K562 (cell line): ENCODE results near the gene TRMT2A. TPM values are rescaled to one million over a fixed set of nuclear protein-coding genes. Genes with fewer than 3 reads are reported as not detected.

Experiments used
- CBFA2T3 ChIP-seq: fragments of 450-650 bp; IDR thresholded peaks from 2 replicates; pipeline ENCODE4 v1.6.1; 2017
- CHCHD3 ChIP-seq: fragments of 250-450 bp; sonication (Bioruptor Pico); IDR thresholded peaks from 2 replicates; pipeline ENCODE4 v2.1.2; 2022; ENCODE audit warnings: mild to moderate bottlenecking
- CHD1 ChIP-seq: fragments of 200-600 bp; sonication (generic); IDR thresholded peaks from one replicate; pipeline ENCODE4 v1.6.1; 2012; ENCODE audit warnings: mild to moderate bottlenecking, moderate library complexity, low read length, inconsistent platforms
- DMBX1 ChIP-seq: fragments of 250-450 bp; sonication (Bioruptor Pico); IDR thresholded peaks from 2 replicates; pipeline ENCODE4 v1.8.0; 2022; ENCODE audit warnings: inconsistent platforms, mild to moderate bottlenecking, moderate library complexity, borderline replicate concordance
- FIP1L1 ChIP-seq: fragments of 200-400 bp; formaldehyde crosslinking; IDR thresholded peaks from 2 replicates; pipeline ENCODE4 v1.6.1; 2018; ENCODE audit warnings: mild to moderate bottlenecking, low read depth, low read length; ENCODE audit not compliant: poor library complexity, severe bottlenecking
- GATA2 ChIP-seq: sonication (generic); formaldehyde crosslinking; IDR thresholded peaks from 2 replicates; pipeline ENCODE4 v1.4.0; 2020; ENCODE audit warnings: mild to moderate bottlenecking, missing genetic modification reagents
- LEF1 ChIP-seq: fragments of 450-650 bp; IDR thresholded peaks from 2 replicates; pipeline ENCODE4 v1.6.1; 2016; ENCODE audit warnings: mild to moderate bottlenecking
- MBD2 ChIP-seq: sonication (generic); IDR thresholded peaks from 2 replicates; pipeline ENCODE4 v1.6.1; 2016; ENCODE audit warnings: low read depth, borderline replicate concordance
- MCM2 ChIP-seq: fragments of 450-650 bp; IDR thresholded peaks from 2 replicates; pipeline ENCODE4 v1.6.1; 2017; ENCODE audit warnings: low read depth, mild to moderate bottlenecking
- MXI1 ChIP-seq: IDR thresholded peaks from 2 replicates; pipeline ENCODE4 v1.6.1; 2011; ENCODE audit warnings: low read depth, mild to moderate bottlenecking, improper control_type of control experiment, low read length
- PHTF2 ChIP-seq: fragments of 250-450 bp; sonication (Bioruptor Pico); IDR thresholded peaks from 2 replicates; pipeline ENCODE4 v1.5.0; 2021; ENCODE audit warnings: mild to moderate bottlenecking
- POLR2B ChIP-seq: fragments of 450-650 bp; IDR thresholded peaks from 2 replicates; pipeline ENCODE4 v1.6.1; 2018; ENCODE audit warnings: low read depth; ENCODE audit not compliant: partially characterized antibody
- PURB ChIP-seq: sonication (generic); formaldehyde crosslinking; IDR thresholded peaks from 2 replicates; pipeline ENCODE4 v1.9.0; 2021; ENCODE audit warnings: low read depth, mild to moderate bottlenecking, missing genetic modification reagents
- RBFOX2 ChIP-seq: fragments of 200-400 bp; formaldehyde crosslinking; IDR thresholded peaks from 2 replicates; pipeline ENCODE4 v1.6.1; 2017; ENCODE audit warnings: low read depth, mild to moderate bottlenecking, low read length, moderate library complexity
- RBM17 ChIP-seq: fragments of 200-400 bp; formaldehyde crosslinking; IDR thresholded peaks from 2 replicates; pipeline ENCODE4 v1.6.1; 2017; ENCODE audit warnings: low read depth, mild to moderate bottlenecking, low read length, borderline replicate concordance
- TEAD1 ChIP-seq, 2 experiments: fragments of 450-650 bp in 1 of 2; sonication (generic) in 1 of 2; formaldehyde crosslinking; IDR thresholded peaks; 2 replicates each; pipeline versions ENCODE4 v1.4.0 to v1.8.0; 2020 to 2022; ENCODE audit warnings: mild to moderate bottlenecking in 2 of 2, missing genetic modification reagents in 1 of 2
- polyA plus RNA-seq, 8 experiments: library from polyadenylated mRNA; depleted of rRNA in 4 of 8; stranded (reverse) in 5 of 8; unstranded in 3 of 8; fragments of >200 nt; fragmentation: Nextera tagmentation in 2 of 8; fragmentation: Illumina TruSeq in 1 of 8; extraction: Ambion mirVana in 2 of 8; extraction: Trizol in 1 of 8; gene quantifications; 2 replicates each; pipeline versions ENCODE4 v1.2.1 to v1.2.3, GENCODE V29; 2011 to 2014; ENCODE audit warnings: inconsistent platforms in 1 of 8, missing spikeins in 1 of 8
- total RNA-seq, 7 experiments: library from RNA; depleted of rRNA in 6 of 7; stranded (reverse); fragments of >200 nt in 6 of 7; fragmentation: Illumina TruSeq in 2 of 7; extraction: Trizol in 2 of 7; gene quantifications; 2 replicates each; pipeline versions ENCODE4 v1.2.1 to v1.2.3, GENCODE V29; 2011 to 2021; ENCODE audit warnings: low replicate concordance in 1 of 7
- TF ChIP-seq, protein P1 (sequence below): sonication (generic); formaldehyde crosslinking; IDR thresholded peaks from 2 replicates; pipeline ENCODE4 v1.8.0; 2022; ENCODE audit warnings: mild to moderate bottlenecking, missing genetic modification reagents
- TF ChIP-seq, protein P2 (sequence below): fragments of 250-450 bp; sonication (Bioruptor Pico); IDR thresholded peaks from 2 replicates; pipeline ENCODE4 v1.8.0; 2021; ENCODE audit warnings: mild to moderate bottlenecking, moderate library complexity
- TF ChIP-seq, protein P3 (sequence below): fragments of 450-650 bp; IDR thresholded peaks from 2 replicates; pipeline ENCODE4 v1.6.1; 2017; ENCODE audit warnings: mild to moderate bottlenecking, moderate library complexity
- TF ChIP-seq, protein P4 (sequence below): fragments of 250-450 bp; sonication (Bioruptor Pico); IDR thresholded peaks from 2 replicates; pipeline ENCODE4 v1.5.1; 2021; ENCODE audit warnings: mild to moderate bottlenecking

Gene TRMT2A
- total and polyA plus RNA-seq, 9 of the 15 experiments (the other 6 are each of a cell fraction or from before 2014, with no cell fraction given) = 1.6 to 265 (median 140) TPM

DNA sequence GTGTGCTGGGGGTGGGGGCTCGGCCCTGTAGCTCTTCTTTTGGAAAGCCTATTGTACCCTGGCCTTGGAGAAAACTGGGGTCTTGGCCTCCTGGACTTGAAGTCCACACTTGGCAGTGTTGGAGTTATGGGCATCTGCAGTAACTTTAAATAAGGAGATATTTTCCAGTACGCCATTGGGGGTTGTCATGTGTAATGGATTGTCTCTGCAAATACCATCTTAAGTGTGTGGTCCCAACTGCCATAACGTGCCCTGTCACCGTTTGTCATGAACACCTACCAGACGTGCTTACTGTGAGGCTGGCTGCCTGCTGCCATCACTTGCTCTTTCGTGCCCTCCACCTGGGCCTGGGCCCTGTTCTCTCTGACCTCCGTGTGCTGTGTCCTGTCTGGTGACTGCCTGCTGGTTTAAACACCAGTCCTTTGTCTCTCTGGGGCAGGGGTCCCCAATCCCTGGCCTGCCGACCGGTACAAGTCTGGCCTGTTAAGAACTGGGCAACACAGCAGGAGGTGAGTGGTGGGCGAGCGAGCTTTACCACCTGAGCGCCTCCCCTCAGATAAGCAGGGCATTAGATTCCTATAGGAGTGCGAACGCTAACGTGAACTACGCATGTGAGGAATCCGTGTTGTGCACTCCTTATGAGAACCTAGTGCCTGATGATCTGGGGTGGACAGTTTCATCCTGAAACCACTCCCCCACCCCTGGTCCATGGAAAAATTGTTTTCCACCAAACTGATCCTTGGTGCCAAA, 11.0 kb upstream of the TRMT2A start (continued):
- TF ChIP-seq, protein P1, sequence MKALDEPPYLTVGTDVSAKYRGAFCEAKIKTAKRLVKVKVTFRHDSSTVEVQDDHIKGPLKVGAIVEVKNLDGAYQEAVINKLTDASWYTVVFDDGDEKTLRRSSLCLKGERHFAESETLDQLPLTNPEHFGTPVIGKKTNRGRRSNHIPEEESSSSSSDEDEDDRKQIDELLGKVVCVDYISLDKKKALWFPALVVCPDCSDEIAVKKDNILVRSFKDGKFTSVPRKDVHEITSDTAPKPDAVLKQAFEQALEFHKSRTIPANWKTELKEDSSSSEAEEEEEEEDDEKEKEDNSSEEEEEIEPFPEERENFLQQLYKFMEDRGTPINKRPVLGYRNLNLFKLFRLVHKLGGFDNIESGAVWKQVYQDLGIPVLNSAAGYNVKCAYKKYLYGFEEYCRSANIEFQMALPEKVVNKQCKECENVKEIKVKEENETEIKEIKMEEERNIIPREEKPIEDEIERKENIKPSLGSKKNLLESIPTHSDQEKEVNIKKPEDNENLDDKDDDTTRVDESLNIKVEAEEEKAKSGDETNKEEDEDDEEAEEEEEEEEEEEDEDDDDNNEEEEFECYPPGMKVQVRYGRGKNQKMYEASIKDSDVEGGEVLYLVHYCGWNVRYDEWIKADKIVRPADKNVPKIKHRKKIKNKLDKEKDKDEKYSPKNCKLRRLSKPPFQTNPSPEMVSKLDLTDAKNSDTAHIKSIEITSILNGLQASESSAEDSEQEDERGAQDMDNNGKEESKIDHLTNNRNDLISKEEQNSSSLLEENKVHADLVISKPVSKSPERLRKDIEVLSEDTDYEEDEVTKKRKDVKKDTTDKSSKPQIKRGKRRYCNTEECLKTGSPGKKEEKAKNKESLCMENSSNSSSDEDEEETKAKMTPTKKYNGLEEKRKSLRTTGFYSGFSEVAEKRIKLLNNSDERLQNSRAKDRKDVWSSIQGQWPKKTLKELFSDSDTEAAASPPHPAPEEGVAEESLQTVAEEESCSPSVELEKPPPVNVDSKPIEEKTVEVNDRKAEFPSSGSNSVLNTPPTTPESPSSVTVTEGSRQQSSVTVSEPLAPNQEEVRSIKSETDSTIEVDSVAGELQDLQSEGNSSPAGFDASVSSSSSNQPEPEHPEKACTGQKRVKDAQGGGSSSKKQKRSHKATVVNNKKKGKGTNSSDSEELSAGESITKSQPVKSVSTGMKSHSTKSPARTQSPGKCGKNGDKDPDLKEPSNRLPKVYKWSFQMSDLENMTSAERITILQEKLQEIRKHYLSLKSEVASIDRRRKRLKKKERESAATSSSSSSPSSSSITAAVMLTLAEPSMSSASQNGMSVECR (CRISPR knock-in tag) = no peak
- no peak for TF ChIP-seq CHD1
- TF ChIP-seq POLR2B = peak; percentile 76
- 0 out of 2 replicates have a peak, but pooled peaks have one; percentile 60 for TF ChIP-seq DMBX1 (CRISPR knock-in tag)
- no peak for TF ChIP-seq CBFA2T3
- TF ChIP-seq FIP1L1 = peak; percentile 17
- TF ChIP-seq MCM2 = no peak
- TF ChIP-seq, protein P2, sequence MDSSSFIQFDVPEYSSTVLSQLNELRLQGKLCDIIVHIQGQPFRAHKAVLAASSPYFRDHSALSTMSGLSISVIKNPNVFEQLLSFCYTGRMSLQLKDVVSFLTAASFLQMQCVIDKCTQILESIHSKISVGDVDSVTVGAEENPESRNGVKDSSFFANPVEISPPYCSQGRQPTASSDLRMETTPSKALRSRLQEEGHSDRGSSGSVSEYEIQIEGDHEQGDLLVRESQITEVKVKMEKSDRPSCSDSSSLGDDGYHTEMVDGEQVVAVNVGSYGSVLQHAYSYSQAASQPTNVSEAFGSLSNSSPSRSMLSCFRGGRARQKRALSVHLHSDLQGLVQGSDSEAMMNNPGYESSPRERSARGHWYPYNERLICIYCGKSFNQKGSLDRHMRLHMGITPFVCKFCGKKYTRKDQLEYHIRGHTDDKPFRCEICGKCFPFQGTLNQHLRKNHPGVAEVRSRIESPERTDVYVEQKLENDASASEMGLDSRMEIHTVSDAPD (CRISPR knock-in tag) = no peak
- no peak for TF ChIP-seq RBM17
- TF ChIP-seq TEAD1 (CRISPR knock-in tag; IDR thresholded peaks at IDR 0.05) = 0 out of 4 replicates have a peak, but pooled peaks of 1 of the 2 experiments have one; percentile 30
- no peak for TF ChIP-seq CHCHD3 (CRISPR knock-in tag)
- 0 out of 2 replicates have a peak, but pooled peaks have one; percentile 32 for TF ChIP-seq MBD2
- TF ChIP-seq PHTF2 (CRISPR knock-in tag) = peak; percentile 69; the same call in 1 of the 2 replicates
- TF ChIP-seq MXI1 = no peak
- TF ChIP-seq, protein P3, sequence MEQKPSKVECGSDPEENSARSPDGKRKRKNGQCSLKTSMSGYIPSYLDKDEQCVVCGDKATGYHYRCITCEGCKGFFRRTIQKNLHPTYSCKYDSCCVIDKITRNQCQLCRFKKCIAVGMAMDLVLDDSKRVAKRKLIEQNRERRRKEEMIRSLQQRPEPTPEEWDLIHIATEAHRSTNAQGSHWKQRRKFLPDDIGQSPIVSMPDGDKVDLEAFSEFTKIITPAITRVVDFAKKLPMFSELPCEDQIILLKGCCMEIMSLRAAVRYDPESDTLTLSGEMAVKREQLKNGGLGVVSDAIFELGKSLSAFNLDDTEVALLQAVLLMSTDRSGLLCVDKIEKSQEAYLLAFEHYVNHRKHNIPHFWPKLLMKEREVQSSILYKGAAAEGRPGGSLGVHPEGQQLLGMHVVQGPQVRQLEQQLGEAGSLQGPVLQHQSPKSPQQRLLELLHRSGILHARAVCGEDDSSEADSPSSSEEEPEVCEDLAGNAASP = no peak
- no peak for TF ChIP-seq LEF1
- TF ChIP-seq GATA2 = no peak
- TF ChIP-seq, protein P4, sequence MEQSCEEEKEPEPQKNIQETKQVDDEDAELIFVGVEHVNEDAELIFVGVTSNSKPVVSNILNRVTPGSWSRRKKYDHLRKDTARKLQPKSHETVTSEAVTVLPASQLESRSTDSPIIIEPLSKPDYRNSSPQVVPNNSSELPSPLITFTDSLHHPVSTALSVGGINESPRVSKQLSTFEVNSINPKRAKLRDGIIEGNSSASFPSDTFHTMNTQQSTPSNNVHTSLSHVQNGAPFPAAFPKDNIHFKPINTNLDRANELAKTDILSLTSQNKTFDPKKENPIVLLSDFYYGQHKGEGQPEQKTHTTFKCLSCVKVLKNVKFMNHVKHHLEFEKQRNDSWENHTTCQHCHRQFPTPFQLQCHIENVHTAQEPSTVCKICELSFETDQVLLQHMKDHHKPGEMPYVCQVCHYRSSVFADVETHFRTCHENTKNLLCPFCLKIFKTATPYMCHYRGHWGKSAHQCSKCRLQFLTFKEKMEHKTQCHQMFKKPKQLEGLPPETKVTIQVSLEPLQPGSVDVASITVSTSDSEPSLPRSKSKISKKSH (CRISPR knock-in tag) = 0 out of 2 replicates have a peak, but pooled peaks have one; percentile 6
- TF ChIP-seq PURB (CRISPR knock-in tag) = no peak
- TF ChIP-seq RBFOX2 = peak; percentile 3
